Psoas muscle (tissue), 8 donors: Measurements from ENCODE around the gene CHMP6. TPM values are rescaled to one million over a fixed set of nuclear protein-coding genes. Genes with fewer than 3 reads are reported as not detected.
"Not testable (repeated sequence)": the region's sequence is repeated elsewhere in the genome, so short reads cannot be mapped to it uniquely, and the experiment has no call there.

Source experiments
- ATAC-seq, 4 donors: fragments of 200-7000 bp; cut with Tn5 transposase; one replicate each; pipeline ENCODE4 v1.9.1; 2020; ENCODE audit warnings: moderate library complexity in 3 of 4, mild to moderate bottlenecking in 2 of 4
- DNase-seq, 2 donors: peaks; one replicate each; pipeline ENCODE4 v3.0.0-alpha.2; 2020
- H3K27ac ChIP-seq: fragments of 200-600 bp; one replicate; pipeline ENCODE4 v1.8.0; 2022
- H3K27me3 ChIP-seq, 3 donors: fragments of 200-600 bp in 1 of 3; one replicate each; pipeline versions ENCODE4 v1.6.1 to v1.8.0; 2013 to 2022; ENCODE audit warnings: low read length in 2 of 3, mild to moderate bottlenecking in 2 of 3, moderate library complexity in 1 of 3; ENCODE audit not compliant: insufficient read depth in 3 of 3
- H3K36me3 ChIP-seq, 2 donors: fragments of 200-600 bp in 1 of 2; one replicate each; pipeline versions ENCODE4 v1.6.1 to v1.8.0; 2013 to 2022; ENCODE audit warnings: low read depth in 1 of 2, mild to moderate bottlenecking in 1 of 2, moderate library complexity in 1 of 2; ENCODE audit not compliant: insufficient read depth in 1 of 2
- H3K4me1 ChIP-seq: fragments of 200-600 bp; one replicate; pipeline ENCODE4 v1.8.0; 2022
- H3K4me3 ChIP-seq: fragments of 200-600 bp; one replicate; pipeline ENCODE4 v1.8.0; 2022; ENCODE audit warnings: mild to moderate bottlenecking
- H3K9me3 ChIP-seq: fragments of 200-600 bp; one replicate; pipeline ENCODE4 v1.8.0; 2022
- CTCF ChIP-seq: fragments of 200-600 bp; IDR thresholded peaks from one replicate; pipeline ENCODE4 v1.8.0; 2022; ENCODE audit warnings: antibody characterized with exemption
- WGBS, 3 donors: extraction: QIAGEN DNeasy Blood & Tissue Kit; methylation state at CpG; one replicate each; pipeline versions ENCODE4 v1.1.6 to v1.1.7; 2013; 5-methylcytosine and 5-hydroxymethylcytosine counted together
- intact Hi-C, 2 donors: fragments of 100-400 bp; cut with DNase I; formaldehyde crosslinking; loops; one replicate each; pipeline versions ENCODE4 v1.11.0 to v1.14.2; 2022
- polyA plus RNA-seq, 3 donors: library from polyadenylated mRNA; stranded (reverse); fragments of 200-250 nt; gene quantifications; one replicate each; pipeline ENCODE4 v1.2.3, GENCODE V29; 2013
- total RNA-seq, 4 donors: library from RNA; stranded (reverse); fragmentation: NEBNext Ultra II Directional in 2 of 4; extraction: Animal tissue kit (Norgen Biotek cat#: 25700) in 2 of 4; gene quantifications; one replicate each; pipeline versions ENCODE4 v1.2.1 to v1.2.4, GENCODE V29; 2021 to 2023
- donor health status: healthy with polysubstance abuse.
- donor health status: DM: no; HTN: no; CAD: no; lungs with moderate emphysema.
- donor health status: Bipolar disorder and iron deficiency.
- donor health status: healthy.
- donor health status: DM: yes; HTN: yes; CAD: no.
- donor health status: DM: no; HTN: no; CAD: no.
- donor health status: DM: no; HTN: no; CAD: no.
- donor health status: DM: yes; HTN: yes; CAD: no.

The CHMP6 gene
- total and polyA plus RNA-seq, 7 donors = 32.0 to 53.2 (median 36.9) TPM

- DNase-seq (peak in 1 of 2 donors; percentile 6), ATAC-seq (no peak)
- no peak overlapping the region for H3K4me3 ChIP-seq
- no peaks in the 10 kb centered on the region for H3K36me3 ChIP-seq
- peaks cover 0 to 36% (median 17%) of the 10 kb centered on the region in 3 donors for H3K27me3 ChIP-seq
- H3K4me1 ChIP-seq = peaks cover 23% of the 10 kb centered on the region
- H3K27ac ChIP-seq = no peak overlapping the region
- H3K9me3 ChIP-seq = no peaks in the 10 kb centered on the region
- WGBS, 3 donors = 91 to 93% (median 91%) methylated on average over 11 of the region's 11 CpGs
- no peak for TF ChIP-seq CTCF
- intact Hi-C loops = loop anchor here in 1 of 2 donors (10.0 kb wide), 1 partner anchor 215 kb away; no protein-coding TSS in a partner anchor
Measured at GRCh38 chr17:81029859-81030258, 38.2 kb downstream of the CHMP6 start.

DNA sequence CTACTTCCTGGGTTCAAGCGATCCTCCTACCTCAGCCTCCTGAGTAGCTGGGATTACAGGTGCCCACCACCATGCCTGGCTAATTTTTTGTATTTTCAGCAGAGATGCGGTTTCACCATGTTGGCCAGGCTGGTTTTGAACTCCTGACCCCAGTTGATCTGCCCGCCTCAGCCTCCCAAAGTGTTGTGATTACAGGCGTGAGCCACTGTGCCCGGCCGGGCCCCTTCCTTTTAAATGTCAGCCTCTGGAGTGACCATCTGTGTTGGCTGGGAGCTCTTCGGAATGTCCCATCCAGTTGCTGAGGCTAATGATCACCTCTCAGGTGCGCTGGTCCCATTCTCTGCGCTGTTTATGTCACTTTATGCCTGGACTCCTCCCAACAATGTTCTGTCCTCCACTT, 38.7 kb downstream of the CHMP6 start:
- 94% methylated on average over 9 of the region's 9 CpGs for WGBS, 3 donors
- intact Hi-C loops, DNase-seq, ATAC-seq, H3K4me3 ChIP-seq, H3K9me3 ChIP-seq, H3K36me3 ChIP-seq, H3K27ac ChIP-seq: not testable (repeated sequence)
- H3K4me1 ChIP-seq = peaks cover 21% of the 10 kb centered on the region
- peaks cover 0 to 36% (median 15%) of the 10 kb centered on the region in 3 donors for H3K27me3 ChIP-seq

DNA sequence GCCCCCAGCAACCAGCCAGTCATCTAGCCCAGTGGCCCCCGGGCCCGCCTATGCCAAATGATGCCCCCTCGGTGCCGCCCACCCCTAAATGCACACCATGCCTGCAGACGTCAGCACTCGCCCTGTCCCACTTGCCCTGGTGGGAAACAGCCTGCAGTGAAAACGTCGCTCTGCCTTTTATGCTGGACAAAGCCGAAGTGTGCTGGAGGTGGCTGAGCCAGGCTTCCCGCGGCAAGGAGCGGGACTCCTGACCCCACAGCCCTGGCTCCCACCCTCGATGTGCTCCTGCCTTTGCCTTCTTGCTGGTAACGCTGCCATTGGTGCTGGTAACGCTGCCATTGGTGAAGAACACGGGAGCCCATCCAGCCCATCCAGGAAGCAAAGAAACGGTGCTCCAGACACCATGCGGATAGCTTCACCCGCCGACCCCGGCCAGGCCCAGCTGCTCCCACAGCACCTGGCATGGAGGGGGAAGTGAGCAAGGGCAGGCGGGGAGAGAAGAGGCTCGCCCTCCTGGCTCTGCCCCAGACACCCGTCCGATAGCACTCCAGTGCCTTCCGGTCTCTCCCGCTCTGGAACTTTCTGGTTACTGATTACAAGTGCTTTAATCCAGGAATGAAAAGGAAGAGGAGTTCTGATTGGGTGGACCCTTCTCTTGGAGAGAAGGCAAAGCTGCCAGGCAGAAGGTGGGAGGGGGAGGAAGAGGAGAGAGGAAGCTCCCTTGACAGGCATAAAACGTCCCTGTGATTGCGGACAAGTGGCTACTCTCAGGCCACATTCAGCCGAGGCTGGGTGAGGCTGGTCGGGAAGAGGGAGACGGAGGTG, 39.3 kb downstream of the CHMP6 start:
- no peak for TF ChIP-seq CTCF
- peaks cover 16% of the 10 kb centered on the region for H3K4me1 ChIP-seq
- DNase-seq (peak; percentile 14 to 52), ATAC-seq (no peak)
- H3K27me3 ChIP-seq = peaks cover 0 to 31% (median 16%) of the 10 kb centered on the region in 3 donors
- intact Hi-C loops = no loop called here
- H3K36me3 ChIP-seq = no peaks in the 10 kb centered on the region
- H3K27ac ChIP-seq = no peak overlapping the region
- H3K9me3 ChIP-seq = no peaks in the 10 kb centered on the region
- H3K4me3 ChIP-seq = no peak overlapping the region
- WGBS, 3 donors = 49 to 59% (median 56%) methylated on average over 32 of the region's 32 CpGs

- peaks cover 0 to 22% (median 17%) of the 10 kb centered on the region in 3 donors for H3K27me3 ChIP-seq
- ATAC-seq (no peak), DNase-seq (peak; percentile 20 to 44)
- no peak overlapping the region for H3K4me3 ChIP-seq
- intact Hi-C loops = no loop called here
- peaks cover 7% of the 10 kb centered on the region for H3K4me1 ChIP-seq
- TF ChIP-seq CTCF = no peak
- H3K27ac ChIP-seq = no peak overlapping the region
- 84 to 88% (median 85%) methylated on average over 39 to 41 of the region's 41 CpGs for WGBS, 3 donors
- H3K9me3 ChIP-seq = no peaks in the 10 kb centered on the region
- H3K36me3 ChIP-seq = no peaks in the 10 kb centered on the region
Measured at GRCh38 chr17:81031566-81032550, 40.2 kb downstream of the CHMP6 start.
